ENCODE results near the gene IER5.

GRCh38 chr1:181077576-181078242 lies 10.8 kb upstream of the IER5 start:
- no peak for TF ChIP-seq SNAI2 (CRISPR knock-in tag; IDR thresholded peaks at IDR 0.05)
- TF ChIP-seq CREB5 (CRISPR knock-in tag; IDR thresholded peaks at IDR 0.05; ENCODE audit: low read depth): no peak
- TF ChIP-seq ZNF565 (CRISPR knock-in tag; conservative IDR thresholded peaks at IDR 0.05; ENCODE audit: low read depth): no peak
- no peak for TF ChIP-seq ARNTL (CRISPR knock-in tag; IDR thresholded peaks at IDR 0.05; ENCODE audit: borderline replicate concordance, low read depth)
- no peak for TF ChIP-seq ESRRG (CRISPR knock-in tag; IDR thresholded peaks at IDR 0.05)
- no peak for TF ChIP-seq BACH2 (CRISPR knock-in tag; IDR thresholded peaks at IDR 0.05; ENCODE audit: borderline replicate concordance)
- no peak for TF ChIP-seq TCF4 (CRISPR knock-in tag; IDR thresholded peaks at IDR 0.05; ENCODE audit: borderline replicate concordance)
- no peak for TF ChIP-seq OSR1 (CRISPR knock-in tag; IDR thresholded peaks at IDR 0.05)
- TF ChIP-seq RARB (CRISPR knock-in tag; IDR thresholded peaks at IDR 0.05): no peak
- no peak for TF ChIP-seq ZFP30 (CRISPR knock-in tag; IDR thresholded peaks at IDR 0.05)
- no peak for TF ChIP-seq ZFP3 (CRISPR knock-in tag; IDR thresholded peaks at IDR 0.05)
- no peak for TF ChIP-seq GLIS3 (CRISPR knock-in tag; IDR thresholded peaks at IDR 0.05)
- TF ChIP-seq TSHZ2 (CRISPR knock-in tag; IDR thresholded peaks at IDR 0.05): no peak

Measured in SK-N-SH treated with all-trans-retinoic acid at 6 μM for 48 hours (cell line).